ENCODE measurements around the gene GPRC5C. TPM values are rescaled to one million over a fixed set of nuclear protein-coding genes. Genes with fewer than 3 reads are reported as not detected.

Gene GPRC5C
- total RNA-seq, 4 donors from 2014 or later, result 41.6 to 96.4 (median 55.1) TPM

DNA sequence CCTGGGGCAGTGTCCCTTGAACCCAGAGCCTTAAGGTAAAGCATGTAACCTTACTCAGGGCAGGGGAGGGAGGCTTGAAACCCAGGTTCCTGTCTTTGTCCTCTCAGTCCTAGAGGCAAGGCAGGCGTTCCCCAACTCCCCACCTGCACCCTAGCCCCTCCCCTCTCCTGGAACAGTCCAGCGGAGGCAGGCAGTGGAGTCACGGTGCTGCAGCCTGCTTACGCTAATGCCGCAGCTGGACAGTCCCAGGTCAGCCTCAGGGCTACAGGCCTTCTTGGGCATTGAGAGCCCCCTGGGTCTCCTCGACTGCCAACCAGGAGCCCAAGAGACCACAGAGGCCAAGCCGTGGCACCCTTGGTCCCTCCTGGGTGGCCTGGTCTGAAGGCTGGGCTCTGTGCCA, 27.7 kb downstream of the GPRC5C start:
- no peaks in the 10 kb centered on the region for H3K27me3 ChIP-seq
- WGBS, 2 donors, result 57 to 60% methylated on average over 7 of the region's 7 CpGs
- H3K4me1 ChIP-seq, result peaks cover 0 to 24% (median 17%) of the 10 kb centered on the region in 4 donors
- H3K36me3 ChIP-seq, result no peaks in the 10 kb centered on the region
- H3K4me3 ChIP-seq, result no peak overlapping the region
- no peak overlapping the region for H3K27ac ChIP-seq
- TF ChIP-seq EP300 (IDR thresholded peaks at IDR 0.05) (no peak), POLR2A (IDR thresholded peaks at IDR 0.05) (no peak), CTCF (IDR thresholded peaks at IDR 0.05) (no peak)
- no peaks in the 10 kb centered on the region for H3K9me3 ChIP-seq
- DNase-seq (ENCODE audit: low spot score in 2 of 2), result no peak

DNA sequence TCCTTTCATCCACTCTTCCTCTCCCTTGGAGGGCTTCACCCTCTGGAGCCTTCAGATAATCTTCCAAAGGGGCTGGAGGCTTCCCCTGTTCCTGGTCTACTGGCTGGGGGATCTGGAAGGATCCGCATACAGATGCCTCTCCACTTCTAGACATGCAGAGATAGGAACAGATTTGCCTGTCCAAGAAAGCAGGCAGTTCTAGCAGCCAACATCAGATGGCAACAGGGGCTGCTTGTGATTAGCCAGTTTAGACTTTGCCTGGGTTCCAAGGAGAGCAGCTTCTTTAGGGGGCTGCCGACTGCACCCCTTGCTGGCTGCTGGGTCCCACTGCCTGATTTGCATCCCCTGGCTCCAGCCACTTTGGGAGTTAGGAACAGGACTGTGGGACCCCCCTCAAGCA, 28.4 kb downstream of the GPRC5C start:
- Histone ChIP-seq H3K27ac (no peak overlapping the region), H3K36me3 (no peaks in the 10 kb centered on the region), H3K4me1 (peaks cover 0 to 18% (median 11%) of the 10 kb centered on the region in 4 donors), H3K9me3 (no peaks in the 10 kb centered on the region), H3K4me3 (no peak overlapping the region), H3K27me3 (no peaks in the 10 kb centered on the region)
- no peak for DNase-seq (ENCODE audit: low spot score in 2 of 2)
- 75 to 81% methylated on average over 2 of the region's 2 CpGs for WGBS, 2 donors
- TF ChIP-seq POLR2A (IDR thresholded peaks at IDR 0.05) (no peak), CTCF (IDR thresholded peaks at IDR 0.05) (no peak), EP300 (IDR thresholded peaks at IDR 0.05) (no peak)

DNA sequence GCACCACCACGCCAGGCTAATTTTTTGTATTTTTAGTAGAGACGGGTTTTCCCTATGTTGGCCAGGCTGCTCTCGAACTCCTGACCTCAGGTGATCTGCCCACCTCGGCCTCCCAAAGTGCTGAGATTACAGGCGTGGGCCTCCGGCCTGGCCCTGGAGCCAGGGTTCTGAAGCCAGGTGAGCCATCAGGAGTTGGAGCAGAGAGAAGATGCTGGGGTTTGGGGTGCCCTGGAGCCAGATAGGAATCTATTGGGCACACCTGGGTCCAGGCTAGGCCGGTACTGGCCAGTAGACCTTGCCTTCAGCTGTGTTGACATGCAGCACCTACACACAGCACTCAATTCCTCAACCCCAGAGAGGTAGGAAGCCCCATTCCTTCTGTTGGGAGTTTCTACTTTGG, 29.1 kb downstream of the GPRC5C start:
- Histone ChIP-seq H3K27me3 (peaks cover 0 to 6% of the 10 kb centered on the region in 2 donors), H3K9me3 (no peaks in the 10 kb centered on the region), H3K36me3 (no peaks in the 10 kb centered on the region), H3K27ac (no peak overlapping the region), H3K4me3 (no peak overlapping the region), H3K4me1 (peaks cover 0 to 15% (median 8%) of the 10 kb centered on the region in 4 donors)
- DNase-seq (ENCODE audit: low spot score in 2 of 2), result no peak
- TF ChIP-seq POLR2A (IDR thresholded peaks at IDR 0.05) (no peak), CTCF (IDR thresholded peaks at IDR 0.05) (no peak), EP300 (IDR thresholded peaks at IDR 0.05) (no peak)
- 90 to 96% methylated on average over 4 to 7 of the region's 7 CpGs for WGBS, 2 donors

GRCh38 chr17:74461611-74462010, 29.7 kb downstream of the GPRC5C start:
- peaks cover 0 to 13% of the 10 kb centered on the region in 2 donors for H3K27me3 ChIP-seq
- H3K4me1 ChIP-seq, result peaks cover 0 to 21% (median 8%) of the 10 kb centered on the region in 4 donors

More at GRCh38 chr17:74461611-74462010, 29.7 kb downstream of the GPRC5C start:
- no peak for DNase-seq (ENCODE audit: low spot score in 2 of 2)
- no peak for TF ChIP-seq POLR2A (IDR thresholded peaks at IDR 0.05)
- TF ChIP-seq EP300 (IDR thresholded peaks at IDR 0.05), result no peak
- no peak for TF ChIP-seq CTCF (IDR thresholded peaks at IDR 0.05)
- Histone ChIP-seq H3K36me3 (no peaks in the 10 kb centered on the region), H3K4me3 (no peak overlapping the region), H3K9me3 (no peaks in the 10 kb centered on the region), H3K27ac (no peak overlapping the region)
- WGBS, 2 donors, result 84 to 89% methylated on average over 10 of the region's 10 CpGs
